AG04449 (cell line): Measurements from ENCODE around the gene COA3.

ENCODE experiments used
- CTCF ChIA-PET: fragments of 350-600 bp; formaldehyde crosslinking; extraction: SDS; loops from one replicate; lab custom pipeline; 2021; ENCODE audit warnings: antibody characterized with exemption; lab: Yijun Ruan, JAX
- POLR2A ChIA-PET: fragments of 400-600, 350-600 bp; formaldehyde crosslinking; extraction: SDS; loops from one replicate; lab custom pipeline; 2020; ENCODE audit warnings: antibody characterized with exemption, inconsistent platforms; lab: Yijun Ruan, JAX
- DNase-seq: peaks from one replicate; pipeline ENCODE4 v3.0.0-alpha.2; 2010; ENCODE audit warnings: low read depth, low spot score
- H3K4me3 ChIP-seq: 2 replicates; pipeline ENCODE4 v1.5.1; 2011; ENCODE audit warnings: low read depth, mild to moderate bottlenecking, control low read depth, low read length
- CTCF ChIP-seq: IDR thresholded peaks from one replicate; pipeline ENCODE4 v1.5.1; 2011; ENCODE audit warnings: mild to moderate bottlenecking, moderate library complexity, low read length, control low read depth, inconsistent platforms; ENCODE audit not compliant: insufficient read depth; ENCODE audit errors: missing control alignments

Gene COA3

DNA sequence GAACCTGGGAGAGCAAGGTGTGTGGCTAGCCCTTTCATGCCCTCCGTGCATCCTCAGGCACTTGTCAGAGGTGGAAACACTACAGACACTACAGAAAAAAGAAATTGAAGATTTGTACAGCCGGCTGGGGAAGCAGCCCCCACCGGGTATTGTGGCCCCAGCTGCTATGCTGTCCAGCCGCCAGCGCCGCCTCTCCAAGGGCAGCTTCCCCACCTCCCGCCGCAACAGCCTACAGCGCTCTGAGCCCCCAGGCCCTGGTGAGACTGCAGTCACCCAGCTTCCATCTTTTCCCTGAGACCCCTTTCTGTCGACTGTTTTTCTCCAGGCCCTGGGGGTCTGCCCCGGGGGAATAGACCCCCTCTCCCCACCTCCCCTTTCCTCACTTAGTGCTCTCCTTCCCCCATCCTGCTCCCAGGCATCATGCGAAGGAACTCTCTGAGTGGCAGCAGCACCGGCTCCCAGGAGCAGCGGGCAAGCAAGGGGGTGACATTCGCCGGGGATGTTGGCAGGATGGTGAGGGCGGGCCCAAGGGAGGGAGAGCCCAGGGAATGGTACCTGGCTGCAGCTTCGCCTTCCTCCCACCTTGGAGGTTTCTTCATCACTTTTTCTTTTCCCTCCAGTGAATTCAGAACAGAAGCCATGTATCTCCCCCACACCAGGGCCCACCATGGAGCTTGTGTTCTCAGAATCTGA is 2.3 kb downstream of the COA3 start:
- no peak for DNase-seq
- ChIA-PET POLR2A (interaction anchor here (0.8 to 2.3 kb wide), 4 partner anchors 13 to 15 kb away, joined by 3 to 6 read pairs (median 4); partner anchors contain the start of gene WNK4), CTCF (interaction anchor here (0.6 to 1.7 kb wide), 4 partner anchors 9 to 32 kb away, joined by 3 to 10 read pairs (median 6); no protein-coding TSS in a partner anchor)
- no peak for TF ChIP-seq CTCF
- H3K4me3 ChIP-seq = no peak overlapping the region

DNA sequence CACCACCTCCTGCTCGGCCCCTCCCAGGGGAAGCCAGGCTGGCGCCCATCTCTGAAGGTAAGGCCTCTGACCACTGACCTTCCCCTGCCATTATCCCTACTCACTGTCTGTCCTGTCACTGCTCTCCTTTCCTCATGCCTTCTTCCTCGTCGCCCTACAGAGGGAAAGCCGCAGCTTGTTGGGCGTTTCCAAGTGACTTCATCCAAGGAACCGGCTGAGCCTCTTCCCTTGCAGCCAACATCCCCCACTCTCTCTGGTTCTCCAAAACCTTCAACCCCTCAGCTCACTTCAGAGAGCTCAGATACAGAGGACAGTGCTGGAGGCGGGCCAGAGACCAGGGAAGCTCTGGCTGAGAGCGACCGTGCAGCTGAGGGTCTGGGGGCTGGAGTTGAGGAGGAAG is 3.0 kb downstream of the COA3 start:
- POLR2A ChIA-PET = interaction anchor here (0.8 to 2.3 kb wide), 3 partner anchors 12 to 14 kb away, joined by 3 to 6 read pairs (median 5); partner anchors contain the start of gene WNK4
- no peak overlapping the region for H3K4me3 ChIP-seq
- no peak for TF ChIP-seq CTCF
- DNase-seq = no peak
- CTCF ChIA-PET = interaction anchor here (1.7 kb wide), 1 partner anchor 23 kb away, joined by 10 read pairs; no protein-coding TSS in a partner anchor

- POLR2A ChIA-PET = interaction anchor here (1.2 to 2.3 kb wide), 2 partner anchors 14 kb away, joined by 5 to 6 read pairs; partner anchors contain the start of gene WNK4
- no peak for TF ChIP-seq CTCF
- DNase-seq = no peak
- no peak overlapping the region for H3K4me3 ChIP-seq
- CTCF ChIA-PET = no interaction called here
Measured at GRCh38 chr17:42795061-42795460, 3.4 kb downstream of the COA3 start.

- no peak for DNase-seq
- POLR2A ChIA-PET = interaction anchor here (1.9 kb wide), 1 partner anchor 12 kb away, joined by 6 read pairs; the partner anchor contains the start of gene WNK4
Measured at GRCh38 chr17:42792545-42792944, 6.0 kb downstream of the COA3 start.

GRCh38 chr17:42791948-42792347 is 6.6 kb downstream of the COA3 start:
- CTCF ChIA-PET = interaction anchor here (0.5 to 1.5 kb wide), 3 partner anchors 28 to 213 kb away, joined by 3 read pairs; no protein-coding TSS in a partner anchor
- H3K4me3 ChIP-seq = no peak overlapping the region
- POLR2A ChIA-PET = interaction anchor here (0.7 to 1.9 kb wide), 2 partner anchors 11 to 32 kb away, joined by 4 to 6 read pairs; partner anchors contain the start of genes BECN1 and WNK4
- no peak for TF ChIP-seq CTCF
- no peak for DNase-seq

More at GRCh38 chr17:42792545-42792944, 6.0 kb downstream of the COA3 start:
- no peak overlapping the region for H3K4me3 ChIP-seq
- no peak for TF ChIP-seq CTCF
- CTCF ChIA-PET = interaction anchor here (0.7 to 1.5 kb wide), 2 partner anchors 28 to 214 kb away, joined by 3 read pairs; no protein-coding TSS in a partner anchor

GRCh38 chr17:42787266-42787665 is 11.2 kb downstream of the COA3 start:
- H3K4me3 ChIP-seq = no peak overlapping the region
- DNase-seq = no peak
- no peak for TF ChIP-seq CTCF
- CTCF ChIA-PET = interaction anchor here (0.6 to 2.4 kb wide), 4 partner anchors 9 to 37 kb away, joined by 3 to 8 read pairs (median 4); partner anchors contain the start of gene BECN1
- POLR2A ChIA-PET = no interaction called here
